ENCODE measurements around the gene ADAMTS19.

GRCh38 chr5:129500101-129500500, 40.0 kb downstream of the ADAMTS19 start:
- TF ChIP-seq CTCF (IDR thresholded peaks at IDR 0.05): no peak
- no peak for TF ChIP-seq POLR2A (IDR thresholded peaks at IDR 0.05)
